ENCODE data around the gene ZKSCAN5.

ZKSCAN5 gene

GRCh38 chr7:99504603-99505323, at the start of gene ZKSCAN5:
Gene ZKSCAN5 (plus strand): TSS chr7:99504662. CDS start chr7:99506045, 1,383 bp downstream.
- in situ Hi-C loops (cut with HindIII; ENCODE audit: low sequenced_read_pairs): no loop called here

GRCh38 chr7:99455874-99456273, 48.6 kb upstream of the ZKSCAN5 start:
- in situ Hi-C loops (cut with HindIII; ENCODE audit: low sequenced_read_pairs): no loop called here

- in situ Hi-C loops (cut with HindIII; ENCODE audit: low sequenced_read_pairs): no loop called here
Observed at GRCh38 chr7:99456288-99456687, 48.2 kb upstream of the ZKSCAN5 start.

GRCh38 chr7:99457050-99457649, 47.3 kb upstream of the ZKSCAN5 start:
- in situ Hi-C loops (cut with HindIII; ENCODE audit: low sequenced_read_pairs): no loop called here

- in situ Hi-C loops (cut with HindIII; ENCODE audit: low sequenced_read_pairs): no loop called here
Observed at GRCh38 chr7:99457650-99458493, 46.6 kb upstream of the ZKSCAN5 start.

GRCh38 chr7:99459087-99459486, 45.4 kb upstream of the ZKSCAN5 start:
- in situ Hi-C loops (cut with HindIII; ENCODE audit: low sequenced_read_pairs): no loop called here

GRCh38 chr7:99460651-99461050, 43.8 kb upstream of the ZKSCAN5 start:
- in situ Hi-C loops (cut with HindIII; ENCODE audit: low sequenced_read_pairs): loop anchor here (5.0 kb wide), 1 partner anchor 58 kb away; no protein-coding TSS in a partner anchor

- in situ Hi-C loops (cut with HindIII; ENCODE audit: low sequenced_read_pairs): loop anchor here (5.0 kb wide), 1 partner anchor 59 kb away; no protein-coding TSS in a partner anchor
Observed at GRCh38 chr7:99461221-99461620, 43.2 kb upstream of the ZKSCAN5 start.

- in situ Hi-C loops (cut with HindIII; ENCODE audit: low sequenced_read_pairs): no loop called here
Observed at GRCh38 chr7:99465421-99465768, 39.1 kb upstream of the ZKSCAN5 start.

- in situ Hi-C loops (cut with HindIII; ENCODE audit: low sequenced_read_pairs): no loop called here
Observed at GRCh38 chr7:99468336-99468918, 36.0 kb upstream of the ZKSCAN5 start.

GRCh38 chr7:99469381-99470065, 34.9 kb upstream of the ZKSCAN5 start:
- in situ Hi-C loops (cut with HindIII; ENCODE audit: low sequenced_read_pairs): no loop called here

GRCh38 chr7:99472561-99473314, 31.7 kb upstream of the ZKSCAN5 start, which contains the start of gene ZNF789:
Gene ZNF789 (plus strand): TSS chr7:99472890. CDS start chr7:99476457, 3,567 bp downstream.
- in situ Hi-C loops (cut with HindIII; ENCODE audit: low sequenced_read_pairs): no loop called here

GRCh38 chr7:99473315-99473596, 31.2 kb upstream of the ZKSCAN5 start:
- in situ Hi-C loops (cut with HindIII; ENCODE audit: low sequenced_read_pairs): no loop called here

- in situ Hi-C loops (cut with HindIII; ENCODE audit: low sequenced_read_pairs): loop anchor here (5.0 kb wide), 2 partner anchors 56 to 101 kb away; no protein-coding TSS in a partner anchor
Observed at GRCh38 chr7:99476107-99476506, 28.4 kb upstream of the ZKSCAN5 start.

- in situ Hi-C loops (cut with HindIII; ENCODE audit: low sequenced_read_pairs): loop anchor here (5.0 kb wide), 2 partner anchors 54 to 99 kb away; no protein-coding TSS in a partner anchor
Observed at GRCh38 chr7:99478464-99479440, 25.7 kb upstream of the ZKSCAN5 start.

- in situ Hi-C loops (cut with HindIII; ENCODE audit: low sequenced_read_pairs): no loop called here
Observed at GRCh38 chr7:99485094-99485493, 19.4 kb upstream of the ZKSCAN5 start.

GRCh38 chr7:99489235-99489634, 15.2 kb upstream of the ZKSCAN5 start:
- in situ Hi-C loops (cut with HindIII; ENCODE audit: low sequenced_read_pairs): no loop called here

- in situ Hi-C loops (cut with HindIII; ENCODE audit: low sequenced_read_pairs): no loop called here
Observed at GRCh38 chr7:99490878-99491277, 13.6 kb upstream of the ZKSCAN5 start.

GRCh38 chr7:99493823-99494222, 10.6 kb upstream of the ZKSCAN5 start:
- in situ Hi-C loops (cut with HindIII; ENCODE audit: low sequenced_read_pairs): no loop called here
